BLaER1 (cell line): ENCODE data around the gene ACTR8.

Experiments
- H3K27ac ChIP-seq: shearing (Covaris generic); formaldehyde crosslinking; 2 replicates; pipeline ENCODE4 v1.8.1; 2022
- H3K27me3 ChIP-seq: shearing (Covaris generic); formaldehyde crosslinking; 2 replicates; pipeline ENCODE4 v1.8.1; 2022
- H3K36me3 ChIP-seq: shearing (Covaris generic); formaldehyde crosslinking; 2 replicates; pipeline ENCODE4 v1.8.1; 2022
- H3K4me1 ChIP-seq: shearing (Covaris generic); formaldehyde crosslinking; 2 replicates; pipeline ENCODE4 v1.8.1; 2022
- H3K4me2 ChIP-seq: shearing (Covaris generic); formaldehyde crosslinking; 2 replicates; pipeline ENCODE4 v1.8.1; 2022
- H3K4me3 ChIP-seq: shearing (Covaris generic); formaldehyde crosslinking; 2 replicates; pipeline ENCODE4 v1.8.1; 2022
- H3K9ac ChIP-seq: shearing (Covaris generic); formaldehyde crosslinking; 2 replicates; pipeline ENCODE4 v1.8.1; 2022
- H3K9me3 ChIP-seq: shearing (Covaris generic); formaldehyde crosslinking; 2 replicates; pipeline ENCODE4 v1.8.1; 2022
- H4K20me1 ChIP-seq: shearing (Covaris generic); formaldehyde crosslinking; 2 replicates; pipeline ENCODE4 v1.8.1; 2022
- Cebpa-rat ChIP-seq: shearing (Covaris generic); IDR thresholded peaks from 2 replicates; pipeline ENCODE4 v1.8.1; 2022

Gene ACTR8

DNA sequence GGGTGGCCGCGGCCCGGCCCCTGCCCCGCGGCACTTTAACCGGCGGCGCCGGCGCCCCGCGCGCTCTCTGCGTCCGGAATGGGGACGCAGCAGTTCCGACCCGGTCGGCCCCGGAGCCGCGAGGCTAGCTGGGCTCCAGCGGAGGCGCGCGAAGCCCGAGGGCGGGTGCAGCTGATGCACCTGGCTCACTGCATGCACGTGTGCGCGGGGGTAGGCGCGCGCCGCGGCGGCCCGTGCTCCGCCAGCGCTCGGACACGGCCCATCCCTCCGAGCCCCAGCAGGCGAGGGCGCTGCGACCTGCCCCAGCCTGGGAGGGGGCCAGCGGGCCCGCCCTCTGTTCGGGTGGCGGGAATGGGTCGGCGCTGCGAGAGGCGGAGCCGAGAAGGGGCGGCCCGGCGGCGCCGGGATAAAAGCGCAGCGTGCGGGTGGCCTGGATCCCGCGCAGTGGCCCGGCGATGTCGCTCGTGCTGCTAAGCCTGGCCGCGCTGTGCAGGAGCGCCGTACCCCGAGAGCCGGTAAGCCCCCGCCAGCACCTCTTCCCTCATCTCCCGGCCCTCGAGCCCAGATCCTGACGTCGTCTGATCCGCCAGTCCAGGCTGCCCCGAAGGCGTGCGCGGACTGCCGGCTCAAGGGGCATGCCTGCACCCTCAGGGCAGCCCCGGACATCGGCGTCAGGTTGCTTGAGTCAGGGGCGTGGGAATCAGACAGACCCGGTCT, 35.7 kb downstream of the ACTR8 start, which contains the start of the genes CHDH and IL17RB:
TSS of gene CHDH (minus strand) at position 286 of the 717 bp plus-strand sequence. CDS start 22,411 bp downstream, outside the sequence.
TSS of gene IL17RB (plus strand) at position 435 of the 717 bp plus-strand sequence. CDS start at position 456, 21 bp downstream.
- peaks cover 40% of the 10 kb centered on the region for H3K27me3 ChIP-seq
- H3K9ac ChIP-seq: no peak within 1 kb of the TSS
- peaks cover 22% of the 10 kb centered on the region for H3K9me3 ChIP-seq
- peaks cover 9% of the 10 kb centered on the region for H3K4me1 ChIP-seq
- H3K27ac ChIP-seq: no peak within 1 kb of the TSS
- peak within 1 kb of the TSS; percentile 1; the same call in 1 of the 2 replicates for H3K4me3 ChIP-seq
- 0 out of 2 replicates have a peak within 1 kb of the TSS, but pooled peaks have one; percentile 6 for H3K4me2 ChIP-seq
- no peaks in the 10 kb centered on the region for H3K36me3 ChIP-seq
- no peaks in the 10 kb centered on the region for H4K20me1 ChIP-seq
- TF ChIP-seq Cebpa-rat: no peak

DNA sequence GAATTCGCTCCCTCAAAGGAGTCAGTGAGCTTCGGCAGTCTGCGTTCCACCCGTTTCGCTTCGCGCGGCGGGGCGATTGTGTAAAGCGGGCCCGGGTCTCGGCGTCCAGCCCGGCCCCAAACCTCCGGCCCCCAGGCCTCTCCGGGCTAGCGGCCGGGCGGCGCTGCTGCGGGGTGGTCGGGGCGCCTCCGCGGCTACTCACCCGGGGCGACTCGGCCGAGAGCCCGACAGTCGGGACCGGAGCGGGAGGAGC, 36.1 kb downstream of the ACTR8 start:
- Histone ChIP-seq H4K20me1 (no peaks in the 10 kb centered on the region), H3K27ac (no peak overlapping the region), H3K36me3 (no peaks in the 10 kb centered on the region), H3K27me3 (peaks cover 40% of the 10 kb centered on the region), H3K4me1 (peaks cover 9% of the 10 kb centered on the region), H3K4me3 (peak overlapping the region; percentile 1; the same call in 1 of the 2 replicates), H3K9ac (no peak overlapping the region), H3K9me3 (peaks cover 22% of the 10 kb centered on the region), H3K4me2 (0 out of 2 replicates have a peak overlapping the region, but pooled peaks have one; percentile 6)
- TF ChIP-seq Cebpa-rat: no peak

DNA sequence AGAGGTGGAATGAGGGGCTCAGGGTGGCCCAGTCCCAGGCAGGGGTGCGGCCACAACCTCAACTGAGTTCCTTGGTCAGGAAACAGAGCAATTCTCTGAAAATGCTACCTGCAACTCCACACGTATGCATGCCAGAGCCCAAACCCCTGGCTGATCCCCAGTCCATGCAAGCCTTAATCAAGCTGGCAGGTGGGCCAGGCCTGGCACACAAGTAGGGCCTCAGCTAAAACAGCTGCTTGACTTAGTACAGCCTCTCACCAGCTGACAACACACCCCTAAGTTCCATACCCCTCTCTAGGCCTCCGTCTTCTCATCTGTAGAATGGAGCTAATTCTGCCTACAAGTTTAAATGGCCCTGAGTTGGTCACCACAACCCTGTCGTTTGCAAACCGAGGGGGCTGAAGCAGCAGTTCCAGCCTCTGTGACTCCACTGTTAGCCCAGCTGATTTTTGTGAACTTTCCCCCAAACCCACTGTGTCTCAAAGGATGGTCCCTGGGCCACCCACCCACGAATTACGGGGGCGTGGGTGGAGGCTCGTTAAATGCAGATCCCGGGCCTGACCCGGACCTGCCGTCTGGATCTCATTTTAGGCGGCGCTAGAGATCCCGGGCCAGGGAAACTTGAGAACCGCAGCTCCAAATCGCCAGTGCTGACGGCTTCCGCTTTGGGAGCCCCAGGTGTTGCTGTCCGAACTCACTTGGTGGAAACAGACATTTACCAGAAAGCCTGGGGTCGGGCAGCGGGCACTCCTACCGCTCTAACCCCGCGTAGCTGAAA, 36.7 kb downstream of the ACTR8 start:
- Histone ChIP-seq H3K4me1 (peaks cover 9% of the 10 kb centered on the region), H3K4me2 (0 out of 2 replicates have a peak overlapping the region, but pooled peaks have one; percentile 6), H3K4me3 (peak overlapping the region; percentile 1; the same call in 1 of the 2 replicates), H3K9me3 (peaks cover 22% of the 10 kb centered on the region), H3K27ac (no peak overlapping the region), H3K36me3 (no peaks in the 10 kb centered on the region), H4K20me1 (no peaks in the 10 kb centered on the region), H3K9ac (no peak overlapping the region), H3K27me3 (peaks cover 40% of the 10 kb centered on the region)
- no peak for TF ChIP-seq Cebpa-rat

DNA sequence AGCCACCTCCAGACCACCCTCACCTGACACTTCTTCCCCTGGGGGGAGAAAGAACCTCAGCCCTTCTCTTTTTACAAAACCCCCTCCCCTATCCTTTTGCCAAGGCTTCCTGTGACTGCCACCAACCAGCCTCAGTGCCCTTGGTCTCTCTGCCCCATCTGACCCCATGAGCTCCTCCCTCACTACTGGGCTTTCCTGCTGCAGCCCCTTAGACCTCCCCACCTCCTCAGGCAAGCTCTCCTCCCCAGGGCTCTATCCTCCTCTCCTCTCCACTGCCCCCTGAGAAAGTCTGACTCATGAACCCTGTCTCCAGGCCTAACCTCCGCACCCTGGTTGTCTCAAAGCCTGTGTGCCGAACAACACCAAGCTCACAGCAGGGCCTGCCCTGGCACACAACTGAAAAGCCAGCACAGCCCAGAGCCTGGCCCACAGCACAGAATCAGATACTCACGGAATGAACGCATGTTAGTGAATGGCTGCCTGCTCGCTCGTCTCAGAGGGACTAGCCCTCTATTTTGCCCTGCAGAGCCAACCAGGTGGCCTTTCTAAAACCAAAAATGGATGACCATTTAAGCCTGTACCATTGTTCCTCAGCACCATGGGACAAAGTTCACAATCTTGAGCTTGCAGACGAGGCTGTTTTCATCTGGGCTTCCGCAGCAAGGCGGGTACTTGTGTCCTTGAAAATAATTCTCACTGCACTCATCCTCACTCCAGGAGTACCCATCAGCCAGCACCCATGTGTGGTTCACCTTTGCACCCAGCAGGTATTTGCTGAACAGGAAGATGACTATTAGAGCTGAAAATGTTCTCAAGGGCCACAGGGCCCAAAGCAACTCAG, 37.5 kb downstream of the ACTR8 start:
- no peaks in the 10 kb centered on the region for H3K36me3 ChIP-seq
- H3K4me2 ChIP-seq: no peak overlapping the region; the same call in 1 of the 2 replicates
- H3K9ac ChIP-seq: no peak overlapping the region
- TF ChIP-seq Cebpa-rat: no peak
- H4K20me1 ChIP-seq: no peaks in the 10 kb centered on the region
- no peak overlapping the region for H3K4me3 ChIP-seq
- no peak overlapping the region for H3K27ac ChIP-seq
- peaks cover 9% of the 10 kb centered on the region for H3K4me1 ChIP-seq
- H3K9me3 ChIP-seq: peaks cover 22% of the 10 kb centered on the region
- H3K27me3 ChIP-seq: peaks cover 40% of the 10 kb centered on the region

DNA sequence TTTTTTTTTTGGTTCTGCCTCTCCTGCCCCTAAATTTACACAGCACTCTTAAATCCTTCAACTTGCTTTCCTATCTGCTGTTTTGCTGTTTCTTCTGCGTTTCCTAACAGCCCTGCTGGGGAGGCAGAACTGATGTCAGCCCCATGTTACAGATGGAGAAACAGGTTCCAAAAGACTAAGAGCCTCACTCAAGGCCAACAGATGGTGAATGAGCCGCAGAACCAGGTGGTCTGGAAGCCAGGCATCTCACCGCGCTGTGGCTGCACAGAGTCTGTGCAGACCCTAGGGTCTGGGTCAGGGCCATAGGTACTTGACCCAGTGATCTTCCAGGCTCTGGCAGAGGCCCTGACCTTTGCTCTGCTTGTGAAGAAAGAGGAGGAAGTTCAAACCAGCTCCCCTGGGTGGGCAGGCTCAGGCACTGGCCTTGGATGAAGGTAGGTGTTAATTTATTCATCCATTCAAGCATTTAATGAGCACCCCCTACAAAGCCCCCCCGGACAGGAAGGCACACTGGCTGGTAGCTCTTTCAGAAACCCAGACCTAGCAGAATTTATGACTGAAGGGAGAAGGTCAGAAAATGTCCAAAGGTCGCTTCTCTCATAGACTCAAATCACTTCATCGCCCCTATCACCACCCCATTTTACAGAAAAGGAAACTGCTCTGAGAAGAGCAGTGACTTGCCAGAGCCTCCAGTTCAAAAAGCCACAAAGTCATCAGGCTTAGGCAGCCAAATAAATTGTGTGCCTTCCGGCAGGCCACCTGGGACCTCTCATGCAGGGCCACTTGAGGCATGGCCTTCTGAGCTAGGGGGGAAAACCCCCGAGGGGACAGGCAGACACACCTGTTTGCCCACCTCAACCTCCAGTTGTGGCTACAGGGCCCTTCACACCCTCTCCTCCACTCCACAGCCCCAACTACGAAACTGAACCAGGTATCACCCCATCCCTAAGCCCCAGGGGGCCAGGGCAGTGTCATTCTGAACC, 38.5 kb downstream of the ACTR8 start:
- H3K36me3 ChIP-seq: no peaks in the 10 kb centered on the region
- H3K9ac ChIP-seq: no peak overlapping the region
- TF ChIP-seq Cebpa-rat: no peak
- H3K4me1 ChIP-seq: peaks cover 9% of the 10 kb centered on the region
- H3K9me3 ChIP-seq: peaks cover 22% of the 10 kb centered on the region
- H4K20me1 ChIP-seq: no peaks in the 10 kb centered on the region
- peaks cover 40% of the 10 kb centered on the region for H3K27me3 ChIP-seq
- H3K4me2 ChIP-seq: peak overlapping the region; percentile 23
- H3K27ac ChIP-seq: no peak overlapping the region
- H3K4me3 ChIP-seq: no peak overlapping the region

DNA sequence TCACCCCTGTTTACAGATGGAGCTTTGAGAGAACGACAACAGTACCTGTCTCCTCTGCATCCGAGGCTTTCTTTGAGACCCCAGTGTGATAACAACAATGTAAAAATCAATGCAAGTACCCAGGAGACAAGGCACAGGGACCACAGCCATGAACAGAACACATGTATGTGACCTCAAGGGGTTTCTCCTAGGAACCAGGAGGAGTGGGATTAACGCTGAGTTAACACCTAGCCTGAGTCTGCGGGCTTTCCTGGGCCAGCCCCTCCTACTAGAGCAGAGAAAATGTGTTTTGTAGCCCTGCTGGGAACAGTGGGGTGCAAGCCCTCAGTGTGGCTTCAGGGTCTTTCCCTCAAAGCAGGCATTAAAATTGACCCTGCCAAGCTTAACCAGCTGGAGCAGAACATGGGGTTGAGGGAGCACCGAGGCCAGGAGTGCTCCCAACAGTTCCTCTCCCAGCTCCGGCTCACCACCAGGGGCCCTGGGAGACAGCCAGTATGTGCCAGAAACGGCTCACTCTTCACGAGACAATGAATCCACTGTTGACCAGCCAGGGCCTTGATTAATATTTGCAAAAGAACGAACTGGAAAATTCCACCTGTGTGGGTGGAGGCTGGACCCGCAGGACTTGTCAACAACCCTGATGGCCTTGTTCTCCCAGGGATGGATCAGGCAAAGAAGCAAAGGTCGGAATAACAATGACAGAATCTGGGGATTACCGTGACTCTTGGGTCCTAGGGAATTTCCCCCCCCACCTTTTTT, 39.3 kb downstream of the ACTR8 start:
- no peak overlapping the region for H3K4me3 ChIP-seq
- H3K4me1 ChIP-seq: peaks cover 9% of the 10 kb centered on the region
- H3K9ac ChIP-seq: no peak overlapping the region
- peaks cover 22% of the 10 kb centered on the region for H3K9me3 ChIP-seq
- no peaks in the 10 kb centered on the region for H4K20me1 ChIP-seq
- no peak for TF ChIP-seq Cebpa-rat
- no peak overlapping the region for H3K4me2 ChIP-seq
- peaks cover 40% of the 10 kb centered on the region for H3K27me3 ChIP-seq
- H3K36me3 ChIP-seq: no peaks in the 10 kb centered on the region
- no peak overlapping the region for H3K27ac ChIP-seq

DNA sequence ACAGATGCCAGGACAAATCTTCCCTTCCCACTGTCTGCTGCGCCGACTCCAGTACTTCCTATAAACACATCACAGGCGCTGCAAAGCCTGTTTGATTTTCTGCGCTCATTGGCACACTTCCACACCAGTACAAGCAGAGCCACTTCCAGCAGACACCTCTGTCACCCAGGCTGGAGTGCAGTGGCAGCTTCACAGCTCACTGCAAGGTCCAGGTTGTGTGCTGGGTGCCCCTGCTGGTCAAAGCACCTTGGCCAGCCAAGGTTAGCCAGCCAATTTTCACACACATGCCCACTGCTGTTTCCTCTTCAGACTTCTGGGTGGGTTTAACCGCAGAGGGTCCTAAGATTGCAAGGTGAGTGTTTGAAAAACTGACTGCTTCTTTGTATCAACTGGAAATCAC, 40.7 kb downstream of the ACTR8 start:
- Histone ChIP-seq H3K27me3 (peaks cover 26% of the 10 kb centered on the region), H3K4me1 (peaks cover 9% of the 10 kb centered on the region), H3K27ac (no peak overlapping the region), H3K4me3 (no peak overlapping the region), H3K36me3 (no peaks in the 10 kb centered on the region), H4K20me1 (no peaks in the 10 kb centered on the region), H3K9ac (no peak overlapping the region), H3K9me3 (peaks cover 13% of the 10 kb centered on the region), H3K4me2 (no peak overlapping the region)
- TF ChIP-seq Cebpa-rat: no peak

DNA sequence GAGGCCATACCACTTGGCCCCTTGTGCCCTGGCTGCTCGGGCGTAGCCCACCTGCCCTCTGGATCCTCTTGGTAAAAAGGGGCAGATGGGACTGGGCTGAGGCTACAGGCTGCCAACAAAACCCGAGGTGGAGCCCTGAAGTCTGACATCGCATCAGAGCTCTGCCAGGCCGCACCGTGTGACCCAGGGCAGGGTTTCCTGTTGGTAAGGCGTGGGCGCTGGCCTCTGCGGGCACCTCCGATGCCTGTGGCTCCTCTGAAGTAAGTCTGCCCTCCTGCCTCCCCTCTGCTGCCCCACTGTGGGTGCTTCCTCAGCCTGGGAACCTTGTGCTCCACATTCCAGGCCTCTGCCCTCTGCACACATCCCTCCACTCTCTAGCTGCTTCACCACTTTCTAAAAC, 44.6 kb downstream of the ACTR8 start:
- no peaks in the 10 kb centered on the region for H3K36me3 ChIP-seq
- no peaks in the 10 kb centered on the region for H3K9me3 ChIP-seq
- no peaks in the 10 kb centered on the region for H3K4me1 ChIP-seq
- no peak for TF ChIP-seq Cebpa-rat
- no peak overlapping the region for H3K27ac ChIP-seq
- no peak overlapping the region for H3K4me2 ChIP-seq
- H3K9ac ChIP-seq: no peak overlapping the region
- H3K4me3 ChIP-seq: no peak overlapping the region
- H4K20me1 ChIP-seq: no peaks in the 10 kb centered on the region
- no peaks in the 10 kb centered on the region for H3K27me3 ChIP-seq
